ENCODE data around the gene MBNL1. TPM values are rescaled to one million over a fixed set of nuclear protein-coding genes. Genes with fewer than 3 reads are reported as not detected.
A peak's percentile ranks its signal among the peaks of the same experiment; 100 is the strongest.

The MBNL1 gene
- total RNA-seq, 1 experiment from 2014 or later: 140 TPM

DNA sequence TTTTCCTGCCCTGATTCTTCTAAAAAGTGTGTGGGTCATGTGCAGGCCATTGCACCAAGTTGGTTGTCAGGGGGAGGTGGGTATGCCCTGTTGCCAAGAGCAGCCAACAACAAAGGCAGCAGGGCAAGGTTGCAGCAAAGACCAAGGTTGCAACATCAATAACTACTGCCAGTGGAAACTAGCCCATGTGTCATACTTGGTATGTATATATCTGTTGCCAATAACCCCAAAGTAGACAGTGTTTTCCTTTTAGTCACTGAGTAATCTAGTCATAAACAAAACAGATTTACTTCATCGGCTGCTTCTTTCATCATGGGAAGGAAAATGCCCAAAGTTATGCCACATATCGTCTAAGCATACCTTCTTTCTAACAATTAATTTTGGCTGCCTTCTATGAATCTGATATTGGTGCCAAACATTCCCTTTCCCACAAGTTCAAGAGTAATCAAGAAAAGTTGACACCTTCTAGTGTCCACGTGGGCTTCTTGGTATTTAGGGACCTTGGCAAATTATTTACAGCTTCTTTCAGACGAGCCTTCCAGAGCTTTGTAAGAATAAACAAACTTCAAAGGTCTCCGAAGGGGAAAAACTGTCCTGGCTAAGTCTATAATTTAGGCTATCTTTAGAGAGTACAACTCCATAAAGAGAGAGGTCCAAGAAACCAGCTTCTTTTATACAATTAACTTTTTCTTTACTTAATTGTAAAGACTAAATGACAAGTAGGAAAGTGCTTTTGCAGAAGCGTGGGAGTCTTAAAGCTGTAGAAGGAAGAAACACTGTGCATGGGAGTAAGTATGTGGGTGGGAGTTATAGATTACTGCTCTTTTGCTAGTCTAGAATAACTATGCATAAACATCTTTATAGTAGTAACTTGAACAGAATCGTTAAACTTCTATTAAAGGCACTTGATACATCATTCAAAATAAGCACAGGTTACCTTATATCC, 10.0 kb upstream of the MBNL1 start:
- BruUV-seq (replicated peaks): no TSS peak
- ChIA-PET POLR2A (interaction anchor here (0.5 kb wide), 1 partner anchor 15 kb away, joined by 4 read pairs; no protein-coding TSS in a partner anchor), CTCF (interaction anchor here (0.7 kb wide), 1 partner anchor 70 kb away, joined by 3 read pairs; no protein-coding TSS in a partner anchor)
- TF ChIP-seq, protein P1, sequence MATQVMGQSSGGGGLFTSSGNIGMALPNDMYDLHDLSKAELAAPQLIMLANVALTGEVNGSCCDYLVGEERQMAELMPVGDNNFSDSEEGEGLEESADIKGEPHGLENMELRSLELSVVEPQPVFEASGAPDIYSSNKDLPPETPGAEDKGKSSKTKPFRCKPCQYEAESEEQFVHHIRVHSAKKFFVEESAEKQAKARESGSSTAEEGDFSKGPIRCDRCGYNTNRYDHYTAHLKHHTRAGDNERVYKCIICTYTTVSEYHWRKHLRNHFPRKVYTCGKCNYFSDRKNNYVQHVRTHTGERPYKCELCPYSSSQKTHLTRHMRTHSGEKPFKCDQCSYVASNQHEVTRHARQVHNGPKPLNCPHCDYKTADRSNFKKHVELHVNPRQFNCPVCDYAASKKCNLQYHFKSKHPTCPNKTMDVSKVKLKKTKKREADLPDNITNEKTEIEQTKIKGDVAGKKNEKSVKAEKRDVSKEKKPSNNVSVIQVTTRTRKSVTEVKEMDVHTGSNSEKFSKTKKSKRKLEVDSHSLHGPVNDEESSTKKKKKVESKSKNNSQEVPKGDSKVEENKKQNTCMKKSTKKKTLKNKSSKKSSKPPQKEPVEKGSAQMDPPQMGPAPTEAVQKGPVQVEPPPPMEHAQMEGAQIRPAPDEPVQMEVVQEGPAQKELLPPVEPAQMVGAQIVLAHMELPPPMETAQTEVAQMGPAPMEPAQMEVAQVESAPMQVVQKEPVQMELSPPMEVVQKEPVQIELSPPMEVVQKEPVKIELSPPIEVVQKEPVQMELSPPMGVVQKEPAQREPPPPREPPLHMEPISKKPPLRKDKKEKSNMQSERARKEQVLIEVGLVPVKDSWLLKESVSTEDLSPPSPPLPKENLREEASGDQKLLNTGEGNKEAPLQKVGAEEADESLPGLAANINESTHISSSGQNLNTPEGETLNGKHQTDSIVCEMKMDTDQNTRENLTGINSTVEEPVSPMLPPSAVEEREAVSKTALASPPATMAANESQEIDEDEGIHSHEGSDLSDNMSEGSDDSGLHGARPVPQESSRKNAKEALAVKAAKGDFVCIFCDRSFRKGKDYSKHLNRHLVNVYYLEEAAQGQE (IDR thresholded peaks at IDR 0.05; ENCODE audit: insufficient read depth in 1 of 2, low read depth in 2 of 2, low read length in 1 of 2): no peak
- no peak for TF ChIP-seq SIN3A (IDR thresholded peaks at IDR 0.05; ENCODE audit: borderline replicate concordance, insufficient read depth, low read depth, low read length)
- no peak for TF ChIP-seq TCF7L2 (IDR thresholded peaks at IDR 0.05; ENCODE audit: low read depth, low read length)
- TF ChIP-seq, protein P2, sequence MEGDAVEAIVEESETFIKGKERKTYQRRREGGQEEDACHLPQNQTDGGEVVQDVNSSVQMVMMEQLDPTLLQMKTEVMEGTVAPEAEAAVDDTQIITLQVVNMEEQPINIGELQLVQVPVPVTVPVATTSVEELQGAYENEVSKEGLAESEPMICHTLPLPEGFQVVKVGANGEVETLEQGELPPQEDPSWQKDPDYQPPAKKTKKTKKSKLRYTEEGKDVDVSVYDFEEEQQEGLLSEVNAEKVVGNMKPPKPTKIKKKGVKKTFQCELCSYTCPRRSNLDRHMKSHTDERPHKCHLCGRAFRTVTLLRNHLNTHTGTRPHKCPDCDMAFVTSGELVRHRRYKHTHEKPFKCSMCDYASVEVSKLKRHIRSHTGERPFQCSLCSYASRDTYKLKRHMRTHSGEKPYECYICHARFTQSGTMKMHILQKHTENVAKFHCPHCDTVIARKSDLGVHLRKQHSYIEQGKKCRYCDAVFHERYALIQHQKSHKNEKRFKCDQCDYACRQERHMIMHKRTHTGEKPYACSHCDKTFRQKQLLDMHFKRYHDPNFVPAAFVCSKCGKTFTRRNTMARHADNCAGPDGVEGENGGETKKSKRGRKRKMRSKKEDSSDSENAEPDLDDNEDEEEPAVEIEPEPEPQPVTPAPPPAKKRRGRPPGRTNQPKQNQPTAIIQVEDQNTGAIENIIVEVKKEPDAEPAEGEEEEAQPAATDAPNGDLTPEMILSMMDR (IDR thresholded peaks at IDR 0.05): no peak
- TF ChIP-seq POLR2AphosphoS5 (IDR thresholded peaks at IDR 0.05; ENCODE audit: low read depth, low read length): no peak
- intact Hi-C loops (cut with micrococcal nuclease; ENCODE audit: unreplicated experiment): no loop called here
- Histone ChIP-seq H3K27ac (ENCODE audit: low read length) (no peak overlapping the region), H3K4me3 (ENCODE audit: low read depth in 2 of 2, low read length in 2 of 2) (no peak overlapping the region), H3K9me3 (ENCODE audit: control insufficient read depth, insufficient read depth, low read depth, low read length) (no peaks in the 10 kb centered on the region), H3K36me3 (ENCODE audit: control insufficient read depth, insufficient read depth, low read length) (no peaks in the 10 kb centered on the region), H3K4me1 (ENCODE audit: control insufficient read depth, insufficient read depth, low read length) (no peaks in the 10 kb centered on the region), H3K27me3 (ENCODE audit: control insufficient read depth, insufficient read depth, low read length) (no peaks in the 10 kb centered on the region)
- in situ Hi-C loops (cut with HindIII; ENCODE audit: low pct_unique_long_range_greater_than_20kb, low sequenced_read_pairs): no loop called here
- DNase-seq (ENCODE audit: low read depth, low spot score): peak; percentile 77
- ATAC-seq: peak; percentile 84

DNA sequence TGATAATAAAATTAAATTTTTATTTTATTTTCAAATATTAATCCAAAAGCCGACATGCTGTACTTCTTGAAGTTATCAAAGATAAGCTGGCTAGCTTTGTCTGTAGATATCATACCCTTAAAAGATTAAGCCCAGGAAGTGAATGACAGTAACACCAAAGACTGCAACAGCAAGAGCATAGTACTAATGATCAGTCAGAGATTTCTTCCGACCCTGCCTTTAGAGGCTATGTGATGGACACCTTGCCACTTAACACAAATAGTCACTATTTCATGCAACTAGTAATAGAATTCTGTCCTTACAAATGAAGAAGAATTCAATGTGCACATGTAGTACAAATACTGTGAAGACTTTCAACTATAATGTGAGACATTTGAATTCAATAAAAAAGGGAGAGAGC, 9.3 kb upstream of the MBNL1 start:
- DNase-seq (ENCODE audit: low read depth, low spot score) (no peak), ATAC-seq (no peak)
- in situ Hi-C loops (cut with HindIII; ENCODE audit: low pct_unique_long_range_greater_than_20kb, low sequenced_read_pairs) (no loop called here), intact Hi-C loops (cut with micrococcal nuclease; ENCODE audit: unreplicated experiment) (no loop called here)
- BruUV-seq (replicated peaks): no TSS peak
- Histone ChIP-seq H3K9me3 (ENCODE audit: control insufficient read depth, insufficient read depth, low read depth, low read length) (no peaks in the 10 kb centered on the region), H3K4me1 (ENCODE audit: control insufficient read depth, insufficient read depth, low read length) (no peaks in the 10 kb centered on the region), H3K27ac (ENCODE audit: low read length) (no peak overlapping the region), H3K36me3 (ENCODE audit: control insufficient read depth, insufficient read depth, low read length) (no peaks in the 10 kb centered on the region), H3K27me3 (ENCODE audit: control insufficient read depth, insufficient read depth, low read length) (no peaks in the 10 kb centered on the region), H3K4me3 (ENCODE audit: low read depth in 2 of 2, low read length in 2 of 2) (no peak overlapping the region)
- ChIA-PET POLR2A (no interaction called here), CTCF (interaction anchor here (0.7 kb wide), 1 partner anchor 70 kb away, joined by 3 read pairs; no protein-coding TSS in a partner anchor)
- TF ChIP-seq TCF7L2 (IDR thresholded peaks at IDR 0.05; ENCODE audit: low read depth, low read length) (no peak), SIN3A (IDR thresholded peaks at IDR 0.05; ENCODE audit: borderline replicate concordance, insufficient read depth, low read depth, low read length) (no peak), POLR2AphosphoS5 (IDR thresholded peaks at IDR 0.05; ENCODE audit: low read depth, low read length) (no peak)
- TF ChIP-seq, protein P2 (IDR thresholded peaks at IDR 0.05): no peak
- TF ChIP-seq, protein P1 (IDR thresholded peaks at IDR 0.05; ENCODE audit: insufficient read depth in 1 of 2, low read depth in 2 of 2, low read length in 1 of 2): no peak

Measured in Panc1 (cell line).